Measurements from ENCODE around the gene RBM44.
A peak's percentile ranks its signal among the peaks of the same experiment; 100 is the strongest.
"Not testable (repeated sequence)": the region's sequence is repeated elsewhere in the genome, so short reads cannot be mapped to it uniquely, and the experiment has no call there.

RBM44 gene

GRCh38 chr2:237798236-237799059, at the start of gene RBM44:
Gene RBM44 (plus strand): TSS chr2:237798779. CDS start chr2:237813610, 14,831 bp downstream.
- DNase-seq: no peak

- no peak for DNase-seq
Measured at GRCh38 chr2:237749002-237749401, 49.6 kb upstream of the RBM44 start.

GRCh38 chr2:237749961-237750360, 48.6 kb upstream of the RBM44 start:
- no peak for DNase-seq

GRCh38 chr2:237750441-237750840, 48.1 kb upstream of the RBM44 start:
- not testable (repeated sequence) for DNase-seq

- DNase-seq: no peak
Measured at GRCh38 chr2:237752761-237753165, 45.8 kb upstream of the RBM44 start.

GRCh38 chr2:237754182-237754581, 44.4 kb upstream of the RBM44 start:
- no peak for DNase-seq

GRCh38 chr2:237754626-237755248, 43.8 kb upstream of the RBM44 start:
- DNase-seq: no peak

- no peak for DNase-seq
Measured at GRCh38 chr2:237757616-237758015, 41.0 kb upstream of the RBM44 start.

- DNase-seq: no peak
Measured at GRCh38 chr2:237758185-237758584, 40.4 kb upstream of the RBM44 start.

- no peak for DNase-seq
Measured at GRCh38 chr2:237759176-237759575, 39.4 kb upstream of the RBM44 start.

GRCh38 chr2:237760506-237761502, 37.8 kb upstream of the RBM44 start:
- DNase-seq: no peak

- not testable (repeated sequence) for DNase-seq
Measured at GRCh38 chr2:237762291-237763182, 36.0 kb upstream of the RBM44 start.

- DNase-seq: no peak
Measured at GRCh38 chr2:237763812-237764211, 34.8 kb upstream of the RBM44 start.

GRCh38 chr2:237765122-237765521, 33.5 kb upstream of the RBM44 start:
- not testable (repeated sequence) for DNase-seq

- no peak for DNase-seq
Measured at GRCh38 chr2:237765875-237766274, 32.7 kb upstream of the RBM44 start.

GRCh38 chr2:237766340-237766739, 32.2 kb upstream of the RBM44 start:
- no peak for DNase-seq

- no peak for DNase-seq
Measured at GRCh38 chr2:237772513-237772912, 26.1 kb upstream of the RBM44 start.

GRCh38 chr2:237773826-237774225, 24.8 kb upstream of the RBM44 start:
- DNase-seq: no peak

- peak; percentile 39 to 52 for DNase-seq
Measured at GRCh38 chr2:237774811-237775553, 23.6 kb upstream of the RBM44 start.

GRCh38 chr2:237779521-237779920, 19.1 kb upstream of the RBM44 start:
- no peak for DNase-seq

GRCh38 chr2:237782181-237782580, 16.4 kb upstream of the RBM44 start:
- DNase-seq: no peak

Data from AML-193 (cell line).